GM21786 (cell line): ENCODE measurements around the gene TBC1D12.
"Not testable (repeated sequence)": the region's sequence is repeated elsewhere in the genome, so short reads cannot be mapped to it uniquely, and the experiment has no call there.

Experiments
- ATAC-seq: cut with Tn5 transposase; IDR thresholded peaks from one replicate; pipeline ENCODE4 v1.9.1; 2021; ENCODE audit not compliant: unreplicated experiment

TBC1D12 gene

GRCh38 chr10:94450782-94451181 lies 48.4 kb downstream of the TBC1D12 start:
- no peak for ATAC-seq

- ATAC-seq = no peak
Measured at GRCh38 chr10:94451883-94452519, 49.7 kb downstream of the TBC1D12 start.

DNA sequence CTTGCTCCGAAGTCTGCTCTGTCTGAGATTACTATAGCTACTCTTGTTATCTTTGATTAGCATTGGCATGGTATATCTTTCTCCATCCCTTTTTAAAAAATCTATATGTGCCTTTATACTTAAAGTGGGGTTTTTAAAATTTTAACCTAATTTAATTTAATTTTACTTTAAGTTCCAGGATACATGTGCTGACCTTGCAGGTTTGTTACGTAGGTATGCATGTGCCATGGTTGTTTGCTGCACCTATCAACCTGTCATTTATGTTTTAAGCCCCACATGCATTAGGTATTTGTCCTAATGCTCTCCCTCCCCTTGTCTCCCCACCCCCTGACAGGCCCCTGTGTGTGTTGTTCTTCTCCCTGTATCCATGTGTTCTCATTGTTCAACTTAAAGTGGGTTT lies 54.6 kb downstream of the TBC1D12 start:
- ATAC-seq = no peak

DNA sequence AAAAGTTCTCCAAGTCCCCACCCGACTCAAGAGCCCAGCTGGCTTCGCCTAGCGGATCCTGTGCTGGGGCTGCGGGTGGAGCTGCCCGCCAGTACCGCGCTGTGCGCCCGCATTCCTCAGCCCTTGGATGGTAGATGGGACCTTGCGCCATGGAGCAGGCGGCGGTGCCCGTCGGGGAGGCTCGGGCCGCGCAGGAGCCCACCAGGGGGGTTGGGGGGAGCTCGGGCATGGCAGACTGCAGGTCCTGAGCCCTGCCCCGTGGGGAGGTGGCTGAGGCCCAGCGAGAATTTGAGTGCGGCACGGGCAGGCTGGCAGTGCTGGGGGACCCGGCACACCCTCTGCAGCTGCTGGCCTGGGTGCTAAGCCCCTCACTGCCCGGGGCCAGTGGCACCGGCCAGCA lies 57.0 kb downstream of the TBC1D12 start:
- no peak for ATAC-seq

DNA sequence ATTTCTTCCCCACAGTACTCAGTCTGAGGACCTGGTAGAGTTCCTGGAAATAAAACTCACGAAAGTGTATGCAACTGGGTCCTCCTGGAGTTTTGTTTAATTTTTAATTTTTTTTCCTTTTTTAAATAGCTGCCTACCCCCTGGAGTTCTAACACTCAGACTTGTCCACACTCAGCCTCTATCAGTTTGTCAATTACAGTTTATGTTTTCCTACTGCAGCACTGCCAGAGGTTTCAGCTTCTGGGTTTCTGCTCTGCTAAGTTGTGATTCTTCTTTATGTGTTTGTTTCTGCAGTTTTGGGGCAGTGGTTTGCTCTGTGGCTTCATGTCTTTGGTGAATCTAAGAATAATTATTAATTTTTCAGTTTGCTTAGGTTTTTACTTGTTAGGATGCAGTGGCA lies 59.2 kb downstream of the TBC1D12 start:
- ATAC-seq = no peak

DNA sequence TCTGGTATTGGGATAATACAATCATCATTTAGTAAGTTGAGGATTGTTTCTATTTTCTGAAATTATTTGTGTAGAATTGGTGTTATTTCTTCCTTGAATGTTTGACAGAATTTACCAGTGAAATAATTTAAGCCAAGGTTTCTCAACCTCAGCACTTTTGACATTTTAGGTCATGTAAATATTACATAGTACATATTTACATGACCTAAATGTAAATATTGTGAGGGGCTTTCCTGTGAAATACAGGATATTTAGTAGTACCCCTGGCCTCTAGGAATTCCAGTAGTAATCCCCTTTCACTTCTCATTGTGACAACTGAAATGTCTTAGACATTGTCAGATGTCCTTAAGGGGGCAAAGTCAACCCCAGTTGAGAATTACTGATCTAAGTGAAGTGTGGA lies 59.8 kb downstream of the TBC1D12 start:
- ATAC-seq = no peak

GRCh38 chr10:94465684-94466083 lies 63.3 kb downstream of the TBC1D12 start:
- ATAC-seq = no peak

- ATAC-seq = no peak
Measured at GRCh38 chr10:94481410-94481809, 79.1 kb downstream of the TBC1D12 start.

GRCh38 chr10:94483970-94484369 lies 81.6 kb downstream of the TBC1D12 start:
- ATAC-seq = no peak

DNA sequence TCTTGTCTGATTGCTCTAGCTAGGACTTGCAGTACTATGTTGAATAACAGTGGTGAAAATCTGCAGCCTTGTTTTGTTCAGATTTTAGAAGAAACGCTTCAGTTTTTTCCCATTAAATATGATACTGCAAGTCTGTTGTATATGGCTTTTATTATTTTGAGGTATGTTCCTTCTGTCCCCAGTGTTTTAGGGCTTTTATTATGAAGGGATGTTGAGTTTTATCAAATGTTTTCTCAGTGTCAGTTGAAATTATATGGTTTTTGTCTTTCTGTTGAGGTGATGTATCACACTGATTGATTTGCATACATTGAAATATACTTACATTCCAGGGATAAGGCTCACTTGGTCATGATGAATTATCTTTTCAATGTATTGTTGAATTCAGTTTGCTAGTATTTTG lies 82.8 kb downstream of the TBC1D12 start:
- no peak for ATAC-seq

DNA sequence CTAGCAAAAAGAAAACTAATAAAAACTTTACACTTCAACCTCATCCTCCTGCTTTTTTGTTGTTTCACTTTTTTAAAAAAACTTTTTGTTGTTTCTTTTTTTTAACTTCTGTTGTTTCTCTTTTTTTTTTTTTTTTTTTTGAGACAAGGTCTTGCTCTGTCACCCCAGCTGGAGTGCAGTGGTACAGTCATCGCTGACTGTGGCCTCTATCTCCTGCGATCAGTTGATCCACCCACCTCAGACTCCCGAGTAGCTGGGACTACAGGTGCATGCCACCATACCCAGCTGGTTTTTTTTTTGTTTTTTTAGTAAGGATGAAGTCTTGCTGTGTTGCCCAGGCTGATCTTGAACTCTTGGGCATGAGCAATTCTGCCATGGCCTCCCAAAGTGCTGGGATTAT lies 85.2 kb downstream of the TBC1D12 start:
- no peak for ATAC-seq

GRCh38 chr10:94489107-94489506 lies 86.8 kb downstream of the TBC1D12 start:
- no peak for ATAC-seq

DNA sequence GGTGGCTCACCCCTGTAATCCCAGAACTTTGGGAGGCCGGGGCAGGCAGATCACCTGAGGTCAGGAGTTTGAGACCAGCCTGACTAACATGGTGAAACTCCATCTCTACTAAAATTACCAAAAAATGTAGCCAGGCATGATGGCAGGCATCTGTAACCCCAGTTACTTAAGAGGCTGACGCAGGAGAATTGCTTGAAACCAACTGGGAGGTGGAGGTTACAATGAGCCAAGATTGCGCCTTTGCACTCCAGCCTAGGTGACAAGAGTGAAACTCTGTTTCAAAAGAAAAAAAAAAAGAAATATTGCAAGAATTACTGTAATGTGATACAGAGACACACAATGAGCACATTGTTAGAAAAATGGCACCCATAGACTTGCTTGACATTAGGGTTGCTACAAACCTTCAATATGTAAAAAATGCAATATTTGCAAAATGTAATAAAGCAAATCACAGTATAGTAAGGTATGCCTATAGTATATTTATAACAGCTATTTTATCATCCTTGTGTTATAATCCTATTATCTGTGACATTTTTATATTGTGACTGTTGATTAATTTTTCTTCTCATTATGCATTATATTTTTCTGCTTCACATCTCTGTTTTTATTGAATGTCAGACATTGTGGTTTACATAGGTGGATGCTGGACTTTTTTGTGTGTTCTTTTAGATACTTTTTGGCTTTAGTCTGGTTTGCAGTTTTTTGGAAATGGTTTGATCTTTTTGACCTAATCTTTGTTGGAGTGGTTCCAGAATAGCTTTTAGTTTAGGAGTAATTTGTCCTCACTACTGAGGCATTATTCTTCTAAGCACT lies 87.8 kb downstream of the TBC1D12 start:
- no peak for ATAC-seq

DNA sequence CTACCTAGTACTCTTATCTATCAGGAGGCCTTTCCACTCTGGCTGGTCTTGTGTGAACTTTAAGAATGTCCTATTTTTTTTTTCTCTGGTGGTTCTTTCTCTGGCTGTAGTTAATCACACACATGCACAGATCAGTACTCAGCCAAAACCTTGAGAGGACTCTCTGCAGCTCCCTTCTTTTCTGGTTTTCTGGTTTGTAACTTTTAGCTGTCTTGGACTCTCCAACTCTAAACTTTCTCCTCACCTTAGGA lies 88.4 kb downstream of the TBC1D12 start:
- no peak for ATAC-seq

DNA sequence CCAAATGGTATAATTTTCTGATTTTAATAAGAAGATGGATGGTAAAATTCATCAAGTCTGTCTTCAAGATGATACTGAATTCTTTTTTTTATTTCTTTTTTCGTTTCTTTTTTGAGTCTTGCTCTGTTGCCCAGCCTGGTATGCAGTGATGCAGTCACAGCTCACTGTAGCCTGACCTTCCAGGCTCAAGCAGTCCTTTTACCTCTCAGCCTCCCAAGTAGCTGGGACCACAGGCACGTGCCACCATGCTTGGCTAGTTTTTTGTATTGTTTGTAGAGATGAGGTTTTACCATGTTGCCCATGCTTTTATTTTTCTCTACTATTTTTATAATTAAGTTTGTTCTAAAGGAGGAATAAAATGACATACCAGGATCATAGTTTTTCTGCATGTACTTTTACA lies 91.1 kb downstream of the TBC1D12 start:
- ATAC-seq = no peak

GRCh38 chr10:94496010-94496409 lies 93.7 kb downstream of the TBC1D12 start:
- peak; percentile 69 for ATAC-seq

DNA sequence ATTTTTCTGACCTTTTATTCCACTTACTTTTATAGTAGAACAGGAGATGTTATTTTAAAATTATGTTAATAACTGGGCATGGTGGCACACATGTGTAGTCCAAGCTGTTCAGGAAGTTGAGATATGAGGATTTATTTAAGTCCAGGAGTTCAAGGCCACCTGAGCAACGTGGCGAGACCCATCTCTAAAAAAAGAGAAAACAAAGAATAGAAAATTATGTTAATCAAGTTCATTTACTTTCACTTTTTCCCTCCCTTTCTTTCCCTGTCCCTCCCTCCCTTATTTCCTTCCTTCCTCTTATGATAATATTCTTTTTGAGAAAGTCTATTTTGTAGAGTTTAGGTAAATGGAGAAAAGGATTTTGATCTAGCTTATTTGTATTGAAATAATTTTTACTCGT lies 94.3 kb downstream of the TBC1D12 start:
- ATAC-seq = no peak

DNA sequence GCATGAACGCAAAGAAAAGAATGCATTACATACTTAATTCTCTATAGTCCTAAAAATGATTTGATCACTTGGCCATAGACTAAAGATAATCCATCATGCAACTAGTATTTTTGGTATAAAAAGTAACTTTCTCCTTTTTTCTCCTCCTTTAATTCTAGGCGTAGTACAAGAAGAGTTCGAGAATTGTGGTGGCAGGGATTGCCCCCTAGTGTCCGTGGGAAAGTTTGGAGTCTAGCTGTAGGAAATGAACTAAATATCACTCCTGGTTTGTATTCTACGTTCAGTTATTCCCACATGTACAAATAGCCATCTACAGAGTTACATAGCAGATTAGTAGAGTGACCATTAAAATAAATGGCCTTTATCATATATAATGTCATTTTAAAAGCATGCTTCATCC lies 97.7 kb downstream of the TBC1D12 start:
- ATAC-seq = no peak

DNA sequence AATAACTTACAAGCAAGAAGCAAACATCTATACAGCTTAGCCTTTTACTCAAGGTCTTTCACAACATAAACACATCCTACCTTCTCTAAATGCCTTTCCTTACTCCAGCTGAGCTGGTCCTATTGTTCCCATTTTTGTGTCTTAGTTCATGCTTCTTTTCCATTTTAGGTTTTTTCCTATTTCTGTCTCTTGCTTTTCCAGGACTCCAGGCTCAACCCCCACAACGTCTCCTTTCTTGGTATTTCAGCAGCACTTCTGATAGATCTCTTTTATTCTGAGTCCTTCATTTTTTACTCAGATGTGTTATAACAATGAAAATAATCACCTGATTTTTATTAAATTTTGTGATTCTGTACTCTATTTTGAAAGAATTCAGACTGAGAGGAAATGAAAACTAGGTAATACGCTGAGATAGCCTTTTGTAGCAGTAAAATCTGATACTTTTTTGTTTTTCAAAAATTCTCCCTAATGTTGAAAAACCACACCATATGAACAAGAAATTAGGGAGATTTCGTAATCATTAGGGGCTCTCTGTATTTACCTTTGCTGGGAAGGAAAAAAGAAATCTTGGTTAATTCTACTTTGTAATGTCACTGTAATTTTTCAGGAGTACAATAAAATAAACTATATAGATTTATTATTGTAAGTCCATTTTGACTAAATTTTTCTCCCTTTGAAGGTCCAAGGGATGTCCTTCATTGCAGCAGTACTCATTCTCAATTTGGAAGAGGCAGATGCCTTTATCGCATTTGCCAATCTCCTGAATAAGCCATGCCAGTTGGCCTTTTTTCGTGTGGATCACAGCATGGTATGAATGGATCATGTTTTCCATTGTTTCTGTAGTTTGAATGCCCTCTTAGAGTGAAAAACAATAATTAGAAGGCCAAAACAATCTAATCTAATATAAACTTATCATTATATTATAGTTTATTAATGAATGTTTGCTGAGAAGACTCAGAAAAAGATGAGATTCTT lies 119.2 kb downstream of the TBC1D12 start:
- ATAC-seq = no peak

- no peak for ATAC-seq
Measured at GRCh38 chr10:94524146-94524545, 121.8 kb downstream of the TBC1D12 start.

GRCh38 chr10:94524711-94525110 lies 122.4 kb downstream of the TBC1D12 start:
- no peak for ATAC-seq

DNA sequence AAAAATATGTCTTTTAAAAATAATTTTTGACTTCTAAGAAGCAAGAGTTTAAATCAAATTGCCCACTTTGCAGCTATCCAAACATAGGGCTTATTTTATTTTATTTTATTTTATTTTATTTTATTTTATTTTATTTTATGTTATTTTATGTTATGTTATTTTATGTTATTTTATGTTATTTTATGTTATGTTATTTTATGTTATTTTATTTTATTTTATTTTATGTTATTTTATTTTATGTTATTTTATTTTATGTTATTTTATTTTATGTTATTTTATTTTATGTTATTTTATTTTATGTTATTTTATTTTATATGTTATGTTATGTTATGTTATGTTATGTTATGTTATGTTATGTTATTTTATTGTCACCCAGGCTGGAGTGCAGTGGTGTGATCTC lies 129.2 kb downstream of the TBC1D12 start:
- ATAC-seq = not testable (repeated sequence)
